ENCODE data around the gene TRMT112.

DNA sequence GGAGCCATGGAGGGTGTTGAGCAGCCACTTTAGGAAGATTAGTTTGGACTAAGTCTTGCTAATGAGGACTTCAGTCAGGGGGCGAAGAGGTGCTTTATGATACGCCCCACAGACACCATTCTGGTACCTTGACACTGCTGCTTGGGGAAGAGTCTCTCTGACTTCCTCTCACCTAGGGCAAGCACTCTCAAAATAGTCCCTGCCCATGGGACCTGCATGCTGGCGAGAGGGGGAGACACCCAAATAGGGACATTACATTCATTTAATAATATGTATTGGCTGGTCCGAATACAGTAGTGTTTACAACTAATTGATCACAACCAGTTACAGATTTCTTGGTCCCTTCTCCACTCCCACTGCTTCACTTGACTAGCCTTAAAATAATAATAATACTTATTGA lies 21.6 kb downstream of the TRMT112 start:
- no peak for TF ChIP-seq POLR2AphosphoS5 (IDR thresholded peaks at IDR 0.05; ENCODE audit: low read depth, low read length)
- TF ChIP-seq, protein P1, sequence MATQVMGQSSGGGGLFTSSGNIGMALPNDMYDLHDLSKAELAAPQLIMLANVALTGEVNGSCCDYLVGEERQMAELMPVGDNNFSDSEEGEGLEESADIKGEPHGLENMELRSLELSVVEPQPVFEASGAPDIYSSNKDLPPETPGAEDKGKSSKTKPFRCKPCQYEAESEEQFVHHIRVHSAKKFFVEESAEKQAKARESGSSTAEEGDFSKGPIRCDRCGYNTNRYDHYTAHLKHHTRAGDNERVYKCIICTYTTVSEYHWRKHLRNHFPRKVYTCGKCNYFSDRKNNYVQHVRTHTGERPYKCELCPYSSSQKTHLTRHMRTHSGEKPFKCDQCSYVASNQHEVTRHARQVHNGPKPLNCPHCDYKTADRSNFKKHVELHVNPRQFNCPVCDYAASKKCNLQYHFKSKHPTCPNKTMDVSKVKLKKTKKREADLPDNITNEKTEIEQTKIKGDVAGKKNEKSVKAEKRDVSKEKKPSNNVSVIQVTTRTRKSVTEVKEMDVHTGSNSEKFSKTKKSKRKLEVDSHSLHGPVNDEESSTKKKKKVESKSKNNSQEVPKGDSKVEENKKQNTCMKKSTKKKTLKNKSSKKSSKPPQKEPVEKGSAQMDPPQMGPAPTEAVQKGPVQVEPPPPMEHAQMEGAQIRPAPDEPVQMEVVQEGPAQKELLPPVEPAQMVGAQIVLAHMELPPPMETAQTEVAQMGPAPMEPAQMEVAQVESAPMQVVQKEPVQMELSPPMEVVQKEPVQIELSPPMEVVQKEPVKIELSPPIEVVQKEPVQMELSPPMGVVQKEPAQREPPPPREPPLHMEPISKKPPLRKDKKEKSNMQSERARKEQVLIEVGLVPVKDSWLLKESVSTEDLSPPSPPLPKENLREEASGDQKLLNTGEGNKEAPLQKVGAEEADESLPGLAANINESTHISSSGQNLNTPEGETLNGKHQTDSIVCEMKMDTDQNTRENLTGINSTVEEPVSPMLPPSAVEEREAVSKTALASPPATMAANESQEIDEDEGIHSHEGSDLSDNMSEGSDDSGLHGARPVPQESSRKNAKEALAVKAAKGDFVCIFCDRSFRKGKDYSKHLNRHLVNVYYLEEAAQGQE (IDR thresholded peaks at IDR 0.05; ENCODE audit: insufficient read depth in 1 of 2, low read depth in 2 of 2, low read length in 2 of 2) = no peak

All from PFSK-1 (cell line).